NCI-H69 (cell line): Measurements from ENCODE around the gene PRDM16.

Experiments
- DNase-seq: peaks from one replicate; lab custom pipeline; 2025; lab: John Stamatoyannopoulos, UW

Gene PRDM16

GRCh38 chr1:3373700-3374405 lies 304.9 kb downstream of the PRDM16 start:
- DNase-seq, result no peak

DNA sequence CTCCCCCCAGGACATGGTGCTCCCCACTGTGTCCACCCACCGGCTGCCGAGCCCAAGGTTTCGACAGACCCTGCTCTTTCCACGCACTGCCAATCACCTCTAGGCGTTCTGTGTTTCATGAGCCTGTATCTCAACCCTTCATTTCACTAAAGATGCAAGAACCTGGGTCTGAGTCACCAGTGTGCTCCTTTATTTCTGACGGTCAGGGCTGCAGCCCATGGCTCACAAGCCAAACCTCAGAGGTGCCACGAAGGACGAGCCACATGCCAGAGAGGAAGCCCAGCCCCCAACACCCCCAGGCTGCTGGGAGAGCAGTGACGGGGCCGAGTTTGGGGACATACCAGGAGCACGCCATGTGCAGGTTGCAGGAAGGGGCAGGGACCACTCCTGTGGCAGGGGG lies 306.2 kb downstream of the PRDM16 start:
- no peak for DNase-seq

GRCh38 chr1:3377166-3377565 lies 308.2 kb downstream of the PRDM16 start:
- no peak for DNase-seq

DNA sequence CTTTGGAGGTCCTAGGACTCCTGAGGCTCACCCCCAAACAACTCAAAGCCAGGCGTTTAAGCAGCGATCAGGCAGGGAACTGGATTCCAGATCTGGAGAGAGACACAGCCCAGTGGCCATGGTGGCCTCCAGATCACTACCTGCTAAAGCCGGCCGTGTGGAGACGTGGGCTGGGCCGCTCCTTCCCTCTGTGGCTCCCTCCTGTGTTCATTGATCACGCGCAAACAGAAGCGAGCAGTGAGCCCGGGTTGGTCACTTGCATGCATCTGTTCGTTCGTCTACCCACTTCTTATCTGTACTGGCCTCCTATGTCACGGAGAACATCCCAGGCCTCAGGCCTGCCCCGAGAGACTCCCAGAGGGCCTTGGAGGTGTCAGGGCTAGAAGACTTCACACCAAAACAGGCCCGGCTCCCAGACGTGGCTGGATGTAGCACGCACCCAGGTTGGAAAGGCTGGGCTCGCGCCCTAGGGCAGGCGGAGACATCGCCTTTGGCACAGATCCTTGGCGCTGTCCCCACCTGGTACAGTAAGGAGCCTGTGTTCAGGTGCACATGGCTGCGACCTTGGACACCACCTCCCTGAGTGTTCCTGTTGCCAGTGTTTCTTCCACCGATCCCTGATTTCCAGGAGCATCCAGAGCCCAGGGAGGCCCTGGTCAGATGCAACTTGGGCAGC lies 308.7 kb downstream of the PRDM16 start:
- no peak for DNase-seq

DNA sequence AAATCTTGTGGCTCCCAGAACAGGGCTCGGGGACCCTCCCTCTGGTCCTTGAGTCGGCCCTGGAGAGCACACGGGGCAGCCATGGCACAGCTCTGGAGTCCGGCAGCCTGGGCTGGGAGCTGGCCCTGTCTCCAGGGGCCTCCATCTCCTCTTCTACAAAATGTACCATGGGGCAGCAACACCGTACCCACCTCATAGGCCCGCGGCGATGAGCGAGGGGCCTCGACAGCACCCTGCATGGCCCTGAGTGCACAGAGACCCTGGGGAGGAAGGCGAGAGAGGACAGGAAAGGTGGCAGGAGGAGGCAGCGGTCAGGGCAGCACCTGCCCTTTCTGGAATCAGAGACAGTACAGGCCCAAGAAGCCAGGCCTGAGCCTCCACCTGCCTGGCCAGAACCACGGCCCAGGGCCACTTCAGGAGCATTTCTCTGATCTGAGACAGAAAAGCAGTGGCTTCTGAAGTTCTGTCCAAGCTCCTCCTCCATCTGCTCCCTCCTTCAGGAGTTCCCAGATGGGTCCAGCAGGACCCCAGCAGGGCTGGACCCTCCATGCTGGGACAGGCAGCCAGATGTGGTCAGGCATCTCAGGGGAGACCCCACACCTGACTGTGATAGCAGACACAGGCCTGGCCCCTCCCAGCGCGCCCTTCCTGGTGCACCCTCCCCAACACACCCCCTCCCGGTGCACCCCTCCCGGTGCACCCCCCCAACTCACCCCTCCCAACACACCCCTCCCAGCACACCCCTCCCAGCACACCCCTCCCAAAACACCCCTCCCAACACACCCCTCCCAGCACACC lies 309.6 kb downstream of the PRDM16 start:
- DNase-seq, result no peak

- no peak for DNase-seq
Measured at GRCh38 chr1:3379934-3380333, 310.9 kb downstream of the PRDM16 start.

DNA sequence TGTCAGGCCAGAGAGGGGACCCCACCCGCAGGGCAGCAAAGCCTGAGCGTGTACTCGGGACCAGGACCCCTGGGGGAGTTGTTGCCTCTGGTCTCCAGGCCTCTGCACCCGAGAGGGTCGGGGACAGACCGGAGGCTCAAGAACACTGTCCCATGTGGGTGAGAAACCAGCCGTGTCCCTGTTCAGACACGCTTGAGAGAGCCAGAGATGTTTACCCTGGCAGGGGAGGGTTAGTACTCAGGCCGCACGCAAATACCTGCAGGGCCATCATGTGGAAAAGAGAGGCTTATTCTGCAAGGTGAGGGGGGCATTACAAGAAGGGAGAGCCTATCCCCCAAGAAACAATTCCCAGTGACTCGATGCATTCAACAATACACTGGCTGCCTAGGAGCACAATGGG lies 311.5 kb downstream of the PRDM16 start:
- no peak for DNase-seq

DNA sequence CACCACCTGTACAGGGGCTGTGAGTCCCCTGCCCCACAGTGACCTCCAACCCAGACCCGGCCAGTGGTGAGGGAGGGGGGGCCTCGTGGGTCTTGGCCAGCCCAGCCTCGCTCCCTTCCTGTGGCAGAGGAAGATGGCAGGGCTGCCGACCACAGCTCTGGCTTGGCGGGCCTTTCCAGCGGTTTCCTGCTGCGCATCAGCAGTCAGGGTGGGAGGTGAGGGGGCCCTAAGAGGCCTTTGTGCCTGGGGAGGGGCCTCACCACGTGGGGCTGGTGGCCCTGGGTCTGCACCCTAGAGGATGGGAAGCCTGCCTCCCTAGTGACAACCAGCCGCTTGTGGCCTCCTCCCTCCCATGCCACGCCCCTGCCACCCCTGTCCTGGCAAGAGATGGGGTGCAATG lies 312.9 kb downstream of the PRDM16 start:
- no peak for DNase-seq

DNA sequence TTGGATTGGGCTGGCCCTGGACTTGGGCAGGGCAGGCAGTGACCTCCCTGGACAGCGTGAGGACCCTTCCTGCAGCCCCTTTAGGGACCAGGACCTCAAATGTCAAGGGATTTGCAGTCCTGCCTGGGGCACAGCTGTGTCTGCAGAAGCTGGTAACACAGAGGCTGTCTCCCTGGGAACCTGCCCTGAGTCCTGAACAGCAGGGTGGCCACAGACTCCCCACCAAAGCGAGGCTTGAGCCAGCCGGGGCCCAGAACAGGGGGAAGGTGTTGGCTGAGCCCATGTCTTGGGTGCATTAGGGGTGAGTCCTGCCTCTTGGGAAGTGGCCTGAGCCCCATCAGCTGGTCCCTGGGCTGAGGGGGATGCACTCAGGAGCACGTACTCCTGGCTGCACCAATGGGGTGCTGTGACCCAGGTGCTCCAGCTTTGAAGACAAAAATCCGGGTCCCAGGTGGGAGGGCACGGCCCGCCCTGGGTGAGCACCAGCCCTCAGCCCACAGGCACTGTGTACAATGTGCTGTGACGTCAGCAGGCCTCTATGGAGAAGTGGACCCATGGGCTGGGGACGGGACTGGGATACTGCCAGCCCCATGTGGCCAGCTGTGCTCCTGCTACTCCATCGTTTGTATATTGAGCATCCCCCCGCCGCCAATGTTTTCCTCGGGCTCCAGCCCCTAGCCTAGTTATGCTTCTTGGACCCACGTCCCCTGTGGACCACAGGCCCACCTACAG lies 313.5 kb downstream of the PRDM16 start:
- no peak for DNase-seq

- DNase-seq, result no peak
Measured at GRCh38 chr1:3383679-3384078, 314.7 kb downstream of the PRDM16 start.

DNA sequence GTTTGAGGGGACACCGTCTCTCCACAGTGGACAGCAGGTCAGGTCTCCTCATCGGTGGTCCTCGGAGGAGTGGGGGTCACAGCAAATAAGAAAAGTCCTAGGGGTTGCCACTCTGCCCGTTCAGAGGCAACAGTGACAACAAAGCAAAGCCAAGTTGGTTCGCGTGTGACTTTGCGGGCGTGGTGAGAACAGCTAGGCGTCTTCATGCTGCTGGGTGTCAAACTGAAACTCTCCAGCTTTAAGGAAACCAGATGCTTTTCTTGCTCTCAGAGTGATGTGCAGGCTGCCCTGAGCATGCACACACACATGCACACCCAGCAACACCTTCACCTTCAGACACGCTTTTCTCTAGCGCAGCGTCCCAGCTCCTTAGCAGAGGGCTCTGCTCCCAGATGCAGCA lies 315.4 kb downstream of the PRDM16 start:
- DNase-seq, result no peak

- DNase-seq, result no peak
Measured at GRCh38 chr1:3386205-3387002, 317.4 kb downstream of the PRDM16 start.

- no peak for DNase-seq
Measured at GRCh38 chr1:3387401-3387800, 318.4 kb downstream of the PRDM16 start.

GRCh38 chr1:3389093-3389833 lies 320.3 kb downstream of the PRDM16 start:
- DNase-seq, result no peak

DNA sequence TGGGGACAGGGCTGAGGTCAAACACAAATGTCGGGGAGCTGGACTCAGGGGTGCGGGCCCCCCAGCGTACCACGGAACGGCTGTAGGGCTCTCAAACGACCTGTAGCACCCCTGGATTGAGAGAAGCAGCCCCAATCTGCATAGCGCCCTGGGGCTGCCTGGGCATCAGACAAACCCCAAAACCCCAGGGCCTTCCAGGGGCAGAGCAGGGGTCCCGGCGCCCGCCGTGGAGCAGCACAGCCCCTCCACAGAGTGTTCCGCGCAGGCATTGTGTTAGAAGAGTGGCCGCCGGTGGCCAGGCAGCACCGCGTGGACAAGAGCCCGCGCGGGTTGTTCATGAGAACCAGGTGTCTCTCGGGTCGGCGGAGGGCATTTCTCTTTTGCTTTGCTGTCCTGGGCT lies 321.3 kb downstream of the PRDM16 start:
- DNase-seq, result no peak

DNA sequence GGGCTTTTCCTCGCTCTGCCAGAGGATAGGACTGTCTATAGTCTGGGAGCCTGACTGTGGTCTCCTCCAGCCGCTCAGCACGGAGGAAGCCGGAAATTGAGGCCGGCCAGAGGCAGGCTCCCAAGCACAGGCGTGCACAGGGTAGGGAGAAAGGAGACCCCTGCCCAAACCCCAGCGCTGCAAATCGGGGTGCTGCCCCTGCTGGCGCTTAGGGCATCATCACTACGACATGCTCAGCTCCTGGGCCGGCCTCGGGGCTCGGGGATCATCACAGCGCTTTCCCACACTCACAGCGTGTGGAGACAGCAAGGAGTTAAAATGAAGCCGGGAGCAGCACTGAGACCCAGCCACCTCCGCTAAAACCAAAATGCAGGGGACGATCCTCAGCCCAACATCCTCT lies 322.7 kb downstream of the PRDM16 start:
- DNase-seq, result no peak

GRCh38 chr1:3393024-3393986 lies 324.3 kb downstream of the PRDM16 start:
- DNase-seq, result no peak

DNA sequence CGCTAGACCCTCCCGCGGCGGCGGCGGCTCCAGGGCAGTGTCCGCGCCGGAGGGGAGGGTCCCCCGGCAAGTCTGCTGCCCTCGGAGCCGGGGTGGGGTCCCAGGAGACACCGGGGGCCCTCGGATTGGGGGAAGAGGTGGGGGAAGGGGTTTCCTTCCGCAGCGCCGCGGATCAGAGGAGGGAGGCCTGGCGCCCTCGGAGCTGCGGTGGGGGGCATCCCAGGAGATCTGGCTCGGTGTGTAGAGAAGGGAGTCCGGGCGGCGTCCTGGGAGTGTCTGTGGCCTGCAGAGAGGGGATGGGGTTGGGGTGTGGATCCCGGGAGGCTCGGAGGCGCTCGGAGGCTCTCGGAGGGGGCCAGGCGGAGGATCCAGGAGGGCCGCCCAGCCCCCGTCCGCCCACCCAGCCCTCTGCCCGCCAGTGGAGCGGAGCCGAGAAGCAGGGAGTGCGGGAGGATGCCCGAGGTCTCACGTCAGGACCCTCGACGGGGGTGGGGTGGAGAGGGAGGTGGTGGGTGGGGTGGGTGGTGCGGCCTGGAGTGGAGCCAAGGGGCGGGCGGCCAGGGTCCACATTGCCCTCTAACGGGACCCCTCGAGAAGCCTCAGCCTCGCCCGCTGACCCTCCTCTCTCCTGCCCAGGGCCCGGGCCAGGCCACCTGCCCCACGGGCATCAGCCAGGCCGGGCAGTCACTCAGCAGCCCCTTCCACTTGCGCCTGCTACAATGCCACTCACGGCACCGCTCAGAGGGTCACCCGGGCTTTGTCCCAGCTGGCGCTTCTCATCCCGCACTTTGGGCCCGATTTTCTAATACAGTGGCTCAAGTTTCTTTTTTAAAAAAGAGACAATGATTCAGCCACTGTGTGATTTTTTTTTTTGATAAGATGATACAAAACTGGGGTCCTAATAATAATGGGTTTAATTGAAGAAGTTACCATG lies 325.3 kb downstream of the PRDM16 start:
- DNase-seq, result no peak

GRCh38 chr1:3396411-3396810 lies 327.4 kb downstream of the PRDM16 start:
- no peak for DNase-seq
